HUDEP-2 (cell line): ENCODE measurements around the gene MARK3.
"Not testable (repeated sequence)": the region's sequence is repeated elsewhere in the genome, so short reads cannot be mapped to it uniquely, and the experiment has no call there.

Experiments used
- DNase-seq, 76 experiments: peaks; one replicate each; lab custom pipeline; 2025; ENCODE audit not compliant: unreplicated experiment in 76 of 76; lab: John Stamatoyannopoulos, UW

Gene MARK3

DNA sequence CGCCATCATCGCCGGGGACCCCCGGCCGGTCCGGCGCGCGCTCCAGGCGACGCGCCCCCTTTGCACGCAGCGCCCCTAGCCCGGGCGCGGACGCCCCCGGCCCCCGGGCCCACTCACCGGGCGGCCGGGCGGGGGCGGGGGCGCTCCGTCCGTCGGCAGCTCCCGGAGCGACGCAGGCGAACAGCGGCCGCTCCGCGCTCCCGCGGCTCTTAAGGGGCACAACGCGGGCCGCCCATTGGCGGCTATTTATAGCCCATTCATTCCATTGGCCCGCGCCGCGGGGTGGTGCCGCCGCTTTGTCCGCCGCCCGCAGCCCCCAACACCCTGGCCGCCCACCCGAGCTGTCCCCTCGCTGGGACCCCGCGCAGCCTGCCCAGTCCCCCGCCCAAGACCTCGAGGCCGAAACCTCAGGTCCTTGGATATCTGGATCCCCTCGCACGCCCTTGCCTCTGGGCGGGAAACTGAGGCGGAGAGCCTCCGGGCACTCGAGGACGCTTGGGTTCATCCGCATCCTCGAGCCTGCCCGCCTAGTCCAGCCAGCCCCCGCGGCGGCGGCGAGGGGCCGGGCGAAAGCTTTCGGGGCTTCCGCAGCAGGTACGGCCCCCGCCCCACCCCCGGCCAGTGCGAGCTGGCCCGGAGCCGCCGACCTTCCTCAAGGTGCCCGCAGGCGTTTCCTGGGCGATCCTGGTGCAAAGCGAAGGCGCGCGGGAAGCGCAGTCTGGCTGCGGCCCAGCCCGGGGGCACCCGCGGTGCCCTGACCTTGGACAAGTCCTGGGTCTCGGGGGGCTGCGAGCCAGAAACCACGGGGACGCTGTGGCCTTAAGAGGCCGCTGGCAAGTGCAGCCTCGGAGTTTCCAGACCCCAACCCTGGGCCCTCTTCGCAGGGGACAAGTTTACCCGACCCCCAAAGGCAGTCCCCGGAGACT is 137.7 kb downstream of the MARK3 start, which contains the start of gene CKB:
Gene CKB, minus strand, starts transcription at position 182 of the 926 bp plus-strand sequence. CDS start 337 bp downstream, outside the sequence.
- DNase-seq: peak in 40 of 76 experiments; percentile 9 to 53 (median 31)

DNA sequence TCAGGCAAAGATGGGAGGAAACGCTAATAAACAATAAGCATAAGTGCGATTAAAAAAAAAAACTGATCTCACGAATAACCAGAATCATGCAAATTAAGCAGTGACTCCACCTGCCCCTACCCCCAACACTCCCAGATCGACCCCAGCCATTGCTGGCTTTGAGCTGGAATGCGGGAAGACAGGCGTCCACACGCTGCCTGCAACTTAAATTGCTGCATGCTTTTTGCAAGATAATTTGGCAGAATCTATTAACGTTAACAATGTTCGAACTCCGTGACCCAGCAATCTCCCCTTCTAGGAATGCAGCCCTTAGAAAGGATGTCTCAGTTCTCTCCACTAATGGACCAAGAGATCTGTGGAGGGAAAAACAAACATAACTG is 138.3 kb downstream of the MARK3 start:
- DNase-seq: no peak

DNA sequence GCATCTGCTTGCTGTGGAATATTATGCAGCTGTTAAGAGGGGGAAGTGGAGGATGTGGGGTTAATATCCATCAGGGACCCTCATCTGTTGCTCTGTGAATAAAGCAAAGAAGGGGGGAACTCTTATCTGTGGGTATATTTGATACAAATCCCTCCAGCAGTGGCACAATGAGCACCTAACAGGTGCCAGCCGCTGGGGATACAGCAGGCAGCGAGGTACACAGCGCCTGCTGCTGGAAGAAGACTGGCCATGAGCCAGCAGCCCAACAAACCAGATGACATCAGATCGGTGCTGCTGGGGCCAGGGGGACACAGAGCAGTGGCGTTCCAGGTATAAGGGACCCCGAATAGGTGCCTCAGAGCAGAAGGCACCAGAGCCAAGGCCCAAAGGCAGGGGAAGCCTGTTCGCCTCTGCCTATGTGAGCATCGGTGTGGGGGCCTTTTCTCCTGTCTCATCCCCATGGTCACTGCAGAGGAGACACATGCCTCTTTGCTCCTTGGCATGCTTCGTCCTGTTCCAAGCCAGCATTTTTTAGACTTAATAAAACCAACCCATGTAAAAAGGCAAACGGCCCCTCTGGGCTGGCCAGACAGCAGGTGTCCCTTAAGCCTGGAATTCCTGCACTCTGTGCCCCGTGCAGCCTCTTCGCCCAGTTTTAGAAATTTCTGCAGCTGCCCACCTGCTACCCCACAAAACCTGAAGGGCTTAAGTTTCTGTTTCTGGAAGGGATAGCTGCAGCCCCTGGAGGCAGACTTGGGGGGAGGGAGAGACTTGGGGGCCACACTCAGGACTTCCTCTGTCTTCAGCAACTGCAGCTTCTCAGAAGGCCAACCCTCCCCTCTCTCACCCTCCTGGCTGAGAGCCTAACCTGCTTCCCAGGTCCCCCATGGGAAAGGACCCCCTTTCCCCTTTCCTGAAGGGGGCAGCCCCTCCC is 139.1 kb downstream of the MARK3 start:
- DNase-seq: no peak

DNA sequence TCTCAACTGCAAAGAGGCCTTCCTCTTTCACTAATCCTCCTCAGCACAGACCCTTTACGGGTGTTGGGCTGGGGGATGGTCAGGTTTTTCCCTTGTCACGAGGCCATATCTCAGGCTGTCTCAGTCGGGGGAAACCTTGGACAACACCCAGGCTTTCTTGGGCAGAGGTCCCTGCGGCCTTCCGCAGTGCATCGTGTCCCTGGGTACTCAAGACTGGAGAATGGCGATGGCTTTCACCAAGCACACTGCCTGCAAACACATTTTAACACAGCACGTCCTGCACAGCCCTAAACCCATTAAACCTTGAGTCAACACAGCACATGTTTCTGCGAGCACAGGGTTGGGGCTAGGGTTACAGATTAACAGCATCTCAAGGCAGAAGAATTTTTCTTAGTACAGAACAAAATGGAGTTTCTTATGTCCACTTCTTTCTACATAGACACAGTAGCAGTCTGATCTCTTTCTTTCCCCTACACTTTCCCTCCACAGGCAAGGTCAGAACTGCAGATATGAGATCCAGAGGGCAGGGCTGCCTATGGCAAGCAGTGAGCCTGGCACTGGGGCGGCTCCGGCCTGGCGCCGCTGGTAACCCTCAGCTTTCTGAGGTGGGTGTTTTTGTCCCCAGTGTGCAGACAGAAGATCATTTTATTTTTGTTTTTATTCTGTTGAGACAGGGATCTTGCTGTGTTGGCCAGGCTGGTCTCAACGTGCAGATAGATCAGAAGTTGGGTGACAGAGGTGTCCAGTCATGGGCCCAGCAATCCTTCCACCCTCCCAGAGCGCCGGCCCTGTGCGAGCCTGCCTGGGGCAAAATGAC is 140.4 kb downstream of the MARK3 start:
- DNase-seq: not testable (repeated sequence)

DNA sequence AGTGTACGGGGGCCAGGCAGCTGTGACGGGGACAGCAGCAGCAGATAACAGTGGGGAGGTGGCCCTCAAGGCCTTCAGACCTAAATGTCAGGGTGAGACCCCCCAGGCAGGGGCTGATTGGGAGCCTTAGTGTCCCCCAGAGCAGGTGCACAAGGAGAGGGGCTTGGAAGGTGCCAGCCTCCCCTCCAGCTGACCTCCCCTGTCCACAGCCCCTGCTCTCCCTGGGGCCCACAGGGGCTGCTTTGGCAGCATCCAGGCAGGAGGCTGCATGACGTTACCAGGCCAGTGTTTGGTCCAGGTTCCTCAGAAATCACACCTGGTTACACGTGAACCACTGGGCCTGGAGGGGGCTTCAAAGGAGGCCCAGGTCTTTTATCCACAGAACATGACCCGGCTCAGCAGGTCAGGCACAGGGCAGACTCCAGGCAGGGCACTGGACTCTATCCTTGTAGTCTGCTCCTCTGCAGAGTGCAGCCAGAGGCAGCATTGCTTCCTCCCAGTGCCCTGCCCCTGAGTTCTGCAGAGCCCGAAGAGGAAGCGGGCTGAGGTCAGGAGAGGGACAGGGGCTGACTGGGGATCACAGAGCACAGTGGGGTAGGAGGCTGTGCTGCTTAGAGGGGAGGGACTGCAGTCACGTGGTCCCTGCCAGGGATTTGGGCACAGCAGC is 141.2 kb downstream of the MARK3 start:
- no peak for DNase-seq

DNA sequence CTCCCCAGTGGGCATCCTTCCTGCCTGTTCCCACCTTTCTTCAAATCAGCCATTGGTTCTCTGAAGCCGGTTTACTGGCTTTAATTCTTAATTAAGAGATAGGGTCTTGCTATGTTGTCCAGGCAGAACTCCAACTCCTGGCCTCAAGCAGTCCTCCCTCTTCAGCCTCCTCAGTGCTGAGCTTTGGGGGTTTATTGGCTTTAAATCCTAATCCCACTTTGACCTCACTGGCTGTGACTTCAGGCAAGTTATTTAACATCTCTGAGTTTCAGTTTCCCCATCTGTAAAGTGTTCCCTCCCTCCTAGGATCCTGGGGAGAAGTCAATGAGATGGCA is 141.7 kb downstream of the MARK3 start:
- DNase-seq: no peak

DNA sequence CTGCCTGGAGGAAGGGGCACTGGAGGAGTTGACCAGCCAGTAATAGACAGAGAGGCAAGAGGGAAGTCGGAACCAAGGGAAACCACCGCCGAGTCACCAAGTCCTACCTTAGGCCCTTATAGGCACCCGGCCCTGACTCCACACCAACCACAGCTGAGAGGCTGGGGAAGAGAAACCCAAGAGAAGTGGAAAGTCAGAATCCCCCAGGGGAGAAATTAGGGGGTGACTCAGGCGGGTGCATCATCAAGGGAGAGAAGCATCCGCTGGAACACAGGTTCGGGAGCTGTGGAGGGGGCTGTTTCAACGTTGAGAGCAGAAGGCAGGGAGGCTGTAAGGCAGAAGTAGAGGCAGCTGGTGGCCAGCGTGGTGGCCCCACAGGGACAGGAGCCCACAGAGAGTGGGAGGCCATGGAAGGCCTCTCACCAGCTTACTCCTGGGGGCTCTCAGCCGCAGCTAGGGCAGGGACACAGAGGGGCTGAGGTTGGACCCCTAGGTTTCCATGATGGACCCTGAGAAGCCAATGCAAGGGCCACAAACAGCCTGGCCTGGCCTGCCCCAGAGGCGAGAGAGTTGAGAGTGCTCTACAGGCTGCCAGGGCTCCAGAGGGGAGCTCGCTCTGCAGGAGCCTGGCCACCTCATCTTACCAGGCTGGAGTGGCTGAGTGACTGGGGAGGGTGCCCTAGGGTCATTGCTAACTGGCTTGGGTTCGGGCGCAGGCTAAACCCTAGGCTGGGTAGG is 142.4 kb downstream of the MARK3 start:
- DNase-seq: no peak

DNA sequence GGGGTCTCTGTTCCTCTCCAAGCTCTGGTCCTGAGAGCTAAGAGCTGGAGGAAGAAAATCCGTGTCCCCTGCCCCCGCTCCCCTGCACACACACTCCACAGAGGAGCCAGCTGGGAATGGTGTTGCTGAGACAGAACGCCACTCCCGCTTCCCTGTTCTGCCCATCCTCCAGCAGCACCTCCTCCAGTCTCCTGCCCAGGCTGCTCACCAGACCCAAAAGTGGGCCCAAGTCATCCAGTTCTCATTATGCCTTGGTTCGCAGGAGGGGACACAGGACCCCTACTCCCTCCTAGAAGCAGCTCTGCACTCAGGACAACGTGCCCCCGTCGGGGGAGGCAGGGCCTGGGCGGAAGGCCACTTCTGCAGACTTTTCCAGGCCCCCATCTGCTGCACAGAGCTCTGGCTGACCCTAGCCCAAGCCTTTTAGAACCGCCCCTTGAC is 143.0 kb downstream of the MARK3 start:
- no peak for DNase-seq

DNA sequence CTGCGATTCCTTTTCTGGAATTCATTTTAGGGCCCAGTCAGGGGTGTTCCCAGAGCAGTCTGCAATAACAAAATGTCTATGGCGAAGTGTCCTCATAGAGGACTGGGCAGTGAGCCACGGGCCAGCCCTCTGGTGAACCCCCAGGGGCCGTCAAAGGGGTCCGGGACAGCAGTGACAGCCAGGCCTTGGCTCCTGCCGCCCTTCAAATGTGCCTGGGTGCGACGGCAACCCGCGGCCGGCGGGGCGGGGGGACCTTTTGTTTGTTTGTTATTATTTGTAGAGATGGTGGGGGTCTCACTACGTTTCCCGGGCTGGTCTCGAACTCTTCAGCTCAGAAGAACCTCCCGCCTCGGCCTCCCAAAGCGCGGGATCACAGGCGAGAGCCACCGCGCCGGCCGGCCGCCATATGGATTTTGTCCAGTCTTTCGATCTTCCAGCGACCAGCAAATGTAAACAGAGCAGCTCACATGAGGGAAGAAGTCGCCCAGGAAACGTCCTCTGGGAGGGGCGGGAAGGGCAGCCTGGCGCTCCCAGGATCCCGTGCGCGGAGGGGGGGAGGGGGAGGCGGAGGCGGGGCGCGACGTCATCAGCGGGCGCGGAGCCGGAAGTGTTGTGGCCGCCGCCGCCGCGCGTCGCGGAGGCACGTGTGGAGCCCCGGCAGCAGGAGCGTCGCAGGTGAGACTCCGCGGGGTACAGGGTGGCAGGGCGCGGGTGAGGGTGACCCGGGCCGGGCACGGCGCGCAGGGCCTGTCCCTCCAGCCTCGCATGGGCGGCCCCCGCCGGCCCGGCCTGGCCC is 143.6 kb downstream of the MARK3 start, which contains the start of gene TRMT61A:
Gene TRMT61A, plus strand, starts transcription at position 610 of the 796 bp plus-strand sequence. CDS start 783 bp downstream, outside the sequence.
- peak in 73 of 76 experiments; percentile 38 to 87 (median 73) for DNase-seq

DNA sequence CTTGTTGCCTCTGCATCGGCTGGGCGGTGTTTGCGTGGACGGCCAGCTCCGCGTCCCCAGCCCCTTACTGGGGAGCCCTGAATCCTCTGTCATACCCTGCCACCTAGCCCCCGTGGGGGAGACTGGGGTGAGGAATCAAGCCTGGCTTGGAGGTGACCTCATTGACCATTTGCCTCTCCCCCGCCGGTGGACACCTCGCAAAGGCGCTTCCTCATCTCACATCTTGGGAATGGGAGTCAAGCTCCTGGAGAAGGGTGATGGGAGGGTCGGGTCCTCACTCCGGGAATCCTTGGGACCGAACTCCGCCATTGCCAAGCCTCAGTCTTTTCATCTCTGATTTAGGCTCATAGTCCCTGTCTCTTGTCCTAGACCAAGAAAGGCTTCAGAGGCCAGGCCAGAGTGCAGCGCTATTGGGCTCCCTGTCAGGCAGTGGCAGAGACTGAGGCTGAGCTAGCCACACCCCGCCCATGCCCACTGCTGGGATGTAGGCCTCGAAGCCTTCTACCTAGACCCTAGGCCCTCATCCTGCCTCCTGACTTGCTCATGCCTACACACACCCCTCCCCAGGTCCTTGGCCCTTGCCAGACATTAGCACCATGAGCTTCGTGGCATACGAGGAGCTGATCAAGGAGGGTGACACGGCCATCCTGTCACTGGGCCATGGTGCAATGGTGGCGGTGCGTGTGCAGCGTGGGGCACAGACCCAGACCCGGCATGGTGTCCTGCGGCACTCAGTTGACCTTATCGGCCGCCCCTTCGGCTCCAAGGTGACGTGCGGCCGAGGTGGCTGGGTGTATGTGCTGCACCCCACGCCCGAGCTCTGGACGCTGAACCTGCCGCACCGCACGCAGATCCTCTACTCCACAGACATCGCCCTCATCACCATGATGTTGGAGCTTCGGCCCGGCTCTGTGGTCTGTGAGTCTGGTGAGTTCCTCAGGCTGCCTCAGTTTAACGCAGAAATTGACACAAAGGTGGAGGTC is 144.5 kb downstream of the MARK3 start:
- no peak for DNase-seq

DNA sequence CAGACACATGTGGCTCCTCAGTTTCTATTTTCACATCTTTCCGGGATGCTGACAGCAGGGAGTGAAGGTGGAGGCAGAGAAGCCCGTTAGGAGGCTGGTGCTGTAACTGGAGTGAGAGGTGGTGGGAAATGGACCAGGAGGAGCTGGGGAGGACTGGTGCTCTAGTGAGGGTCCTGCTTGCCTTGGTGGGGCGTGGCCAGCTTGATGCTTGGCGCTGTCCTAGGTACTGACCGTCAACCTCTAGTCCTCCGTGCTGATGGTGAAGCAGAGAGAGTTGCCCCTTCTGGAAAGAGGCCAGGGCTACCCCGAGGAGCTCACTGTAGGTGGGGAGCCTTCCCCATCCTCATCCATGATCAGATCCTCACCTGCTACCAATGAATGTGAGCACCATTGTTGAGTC is 145.2 kb downstream of the MARK3 start:
- DNase-seq: peak in 8 of 76 experiments; percentile 6 to 28 (median 13)

DNA sequence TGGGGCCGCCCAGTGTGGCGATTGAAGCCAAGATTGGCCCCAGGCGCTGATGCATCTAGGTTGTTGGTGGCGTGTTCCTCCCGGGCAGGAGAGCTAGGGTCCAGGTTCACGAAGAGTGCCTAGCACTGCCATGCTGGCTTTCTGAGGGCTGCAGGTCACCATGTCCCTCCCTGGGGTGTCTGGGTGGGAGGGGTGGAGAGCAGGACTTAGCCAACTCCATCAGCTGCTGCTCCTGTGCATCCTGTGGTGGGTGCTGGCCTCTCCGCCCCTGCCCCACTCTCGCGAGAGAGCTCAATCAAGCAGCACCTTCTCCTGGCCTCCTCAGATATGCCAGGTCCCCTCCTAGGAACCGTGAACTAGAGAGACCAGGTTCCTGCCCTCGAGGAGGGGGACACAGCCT is 145.6 kb downstream of the MARK3 start:
- no peak for DNase-seq

DNA sequence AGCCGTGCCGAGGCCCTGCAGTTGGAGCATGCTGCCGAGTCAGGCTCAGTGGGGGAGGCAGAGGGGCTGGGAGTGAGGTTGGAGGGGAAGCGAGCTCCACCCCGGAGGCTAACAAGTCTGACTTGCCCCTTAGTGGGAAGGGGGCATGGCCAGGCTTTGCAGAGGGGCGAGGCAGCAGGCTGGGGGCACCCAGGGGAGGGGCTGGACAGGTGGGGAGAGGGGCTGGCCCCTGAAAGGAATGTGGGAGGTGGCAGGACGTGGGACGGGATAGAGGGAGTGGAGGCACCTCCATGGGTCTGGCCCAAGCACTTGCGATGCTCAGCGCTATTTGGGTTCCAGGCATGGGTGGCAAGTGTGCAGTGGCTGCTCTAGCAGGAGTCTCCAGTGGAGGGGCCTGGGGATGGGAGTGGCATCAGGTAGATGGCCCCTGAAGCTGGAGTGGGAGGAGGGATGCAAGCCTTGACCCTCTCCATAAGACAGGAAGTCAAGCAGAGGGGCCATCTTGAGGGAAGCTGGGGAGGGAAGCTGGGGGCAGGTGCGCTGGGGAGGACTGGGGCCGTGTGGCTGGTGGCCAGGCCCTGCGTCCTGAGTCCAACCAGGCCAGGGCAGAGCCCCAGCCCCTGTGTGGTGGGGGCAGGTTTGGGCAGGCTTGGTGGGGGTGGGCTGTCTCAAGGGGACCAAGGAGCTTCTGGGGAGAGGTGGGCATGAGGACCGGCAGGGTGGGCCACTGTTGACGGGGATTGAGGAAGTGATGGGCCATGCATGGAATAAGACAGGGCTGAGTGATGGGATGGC is 146.4 kb downstream of the MARK3 start:
- DNase-seq: no peak

DNA sequence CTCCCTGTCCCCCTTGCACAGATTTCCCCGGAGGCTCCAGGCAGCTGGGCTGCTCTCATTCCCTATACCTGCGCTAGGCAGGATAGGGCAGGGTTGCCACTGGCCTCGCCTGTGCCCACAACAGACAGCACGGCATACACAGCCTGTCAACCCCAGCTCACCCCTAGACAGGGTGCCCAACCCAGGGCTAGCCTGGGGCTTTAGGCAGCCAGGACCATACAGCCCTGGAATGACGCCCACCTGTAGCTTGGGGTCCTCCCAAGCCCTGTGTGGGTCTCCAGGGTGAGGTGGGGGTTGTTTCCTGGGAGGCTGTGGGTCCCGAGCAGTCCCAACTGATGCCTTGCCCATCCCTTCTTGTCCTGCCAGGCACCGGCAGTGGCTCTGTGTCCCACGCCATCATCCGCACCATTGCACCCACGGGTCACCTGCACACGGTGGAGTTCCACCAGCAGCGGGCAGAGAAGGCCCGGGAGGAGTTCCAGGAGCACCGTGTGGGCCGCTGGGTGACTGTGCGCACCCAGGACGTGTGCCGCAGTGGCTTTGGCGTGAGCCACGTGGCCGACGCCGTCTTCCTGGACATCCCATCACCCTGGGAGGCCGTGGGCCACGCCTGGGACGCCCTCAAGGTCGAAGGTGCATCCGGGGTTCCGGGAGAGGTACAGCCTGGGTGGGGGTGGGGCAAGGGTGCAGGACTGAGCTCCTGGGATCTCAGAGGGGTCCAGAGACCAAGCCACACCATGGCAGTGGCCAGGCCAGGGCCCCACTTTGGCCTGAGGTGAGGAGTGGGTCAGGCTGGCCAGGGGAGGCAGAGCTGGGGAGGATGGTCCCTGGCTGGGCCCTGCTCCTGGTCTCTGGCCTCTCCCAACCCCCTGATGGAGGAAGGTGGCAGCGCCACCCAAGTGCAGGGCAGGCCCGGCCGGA is 147.3 kb downstream of the MARK3 start:
- DNase-seq: no peak
